ENCODE data around the gene RBKS.

Gene RBKS

DNA sequence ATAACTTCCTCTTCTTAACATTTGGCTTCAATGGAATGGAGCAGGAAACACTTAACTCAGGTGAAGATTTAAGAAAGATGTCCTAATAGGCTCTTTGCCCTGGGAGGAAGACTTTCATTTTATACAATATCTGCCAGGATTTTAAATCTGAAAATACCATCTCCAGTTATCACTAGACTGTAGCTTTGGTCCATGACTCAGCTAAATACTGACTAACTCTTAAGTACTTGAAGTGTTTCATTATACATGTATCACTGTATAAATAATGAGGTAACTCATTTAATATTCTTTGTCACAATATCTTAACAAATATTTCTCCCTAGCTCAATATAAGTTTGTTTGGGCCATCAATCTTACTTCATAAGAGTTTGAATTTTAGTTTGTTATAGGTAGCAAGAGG is 34.7 kb downstream of the RBKS start:
- DNase-seq (ENCODE audit: low read depth) = no peak
- H3K4me3 ChIP-seq (ENCODE audit: low read depth, low read length) = no peak overlapping the region
- in situ Hi-C loops (cut with HindIII; ENCODE audit: low sequenced_read_pairs) = no loop called here
- TF ChIP-seq, protein P1, sequence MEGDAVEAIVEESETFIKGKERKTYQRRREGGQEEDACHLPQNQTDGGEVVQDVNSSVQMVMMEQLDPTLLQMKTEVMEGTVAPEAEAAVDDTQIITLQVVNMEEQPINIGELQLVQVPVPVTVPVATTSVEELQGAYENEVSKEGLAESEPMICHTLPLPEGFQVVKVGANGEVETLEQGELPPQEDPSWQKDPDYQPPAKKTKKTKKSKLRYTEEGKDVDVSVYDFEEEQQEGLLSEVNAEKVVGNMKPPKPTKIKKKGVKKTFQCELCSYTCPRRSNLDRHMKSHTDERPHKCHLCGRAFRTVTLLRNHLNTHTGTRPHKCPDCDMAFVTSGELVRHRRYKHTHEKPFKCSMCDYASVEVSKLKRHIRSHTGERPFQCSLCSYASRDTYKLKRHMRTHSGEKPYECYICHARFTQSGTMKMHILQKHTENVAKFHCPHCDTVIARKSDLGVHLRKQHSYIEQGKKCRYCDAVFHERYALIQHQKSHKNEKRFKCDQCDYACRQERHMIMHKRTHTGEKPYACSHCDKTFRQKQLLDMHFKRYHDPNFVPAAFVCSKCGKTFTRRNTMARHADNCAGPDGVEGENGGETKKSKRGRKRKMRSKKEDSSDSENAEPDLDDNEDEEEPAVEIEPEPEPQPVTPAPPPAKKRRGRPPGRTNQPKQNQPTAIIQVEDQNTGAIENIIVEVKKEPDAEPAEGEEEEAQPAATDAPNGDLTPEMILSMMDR (IDR thresholded peaks at IDR 0.05; ENCODE audit: low read depth, low read length, missing control alignments) = no peak

DNA sequence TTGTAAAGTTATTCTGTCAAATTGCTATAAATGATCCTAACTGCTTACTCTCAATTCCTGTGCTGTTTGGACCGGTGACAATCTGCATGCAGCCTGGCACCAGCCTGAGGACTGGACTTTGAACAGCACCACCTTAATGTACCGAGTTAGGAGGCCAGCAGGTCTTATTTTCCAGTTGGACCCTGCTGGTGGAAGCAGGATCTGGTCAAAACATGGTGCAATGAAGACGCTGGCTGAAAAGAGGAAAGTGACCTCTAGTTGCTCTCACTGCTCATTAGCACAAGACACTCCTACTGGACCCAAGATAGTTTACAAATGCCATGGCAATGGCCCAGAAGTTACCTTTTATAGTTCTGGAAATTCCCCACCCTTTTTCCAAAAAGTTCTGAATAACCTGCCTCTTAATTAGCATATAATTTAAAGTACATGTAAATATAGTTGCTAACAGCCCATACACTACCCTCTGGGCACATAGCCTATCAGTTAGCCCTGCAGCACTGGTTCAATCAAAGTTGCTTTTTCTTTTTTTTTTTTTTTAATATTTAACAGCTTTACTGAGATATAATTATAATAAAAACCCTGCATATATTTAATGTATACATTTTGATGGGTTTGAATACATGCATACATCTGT is 35.8 kb downstream of the RBKS start:
- H3K4me3 ChIP-seq (ENCODE audit: low read depth, low read length) = no peak overlapping the region
- TF ChIP-seq, protein P1 (IDR thresholded peaks at IDR 0.05; ENCODE audit: low read depth, low read length, missing control alignments) = no peak
- DNase-seq (ENCODE audit: low read depth) = no peak
- in situ Hi-C loops (cut with HindIII; ENCODE audit: low sequenced_read_pairs) = no loop called here

DNA sequence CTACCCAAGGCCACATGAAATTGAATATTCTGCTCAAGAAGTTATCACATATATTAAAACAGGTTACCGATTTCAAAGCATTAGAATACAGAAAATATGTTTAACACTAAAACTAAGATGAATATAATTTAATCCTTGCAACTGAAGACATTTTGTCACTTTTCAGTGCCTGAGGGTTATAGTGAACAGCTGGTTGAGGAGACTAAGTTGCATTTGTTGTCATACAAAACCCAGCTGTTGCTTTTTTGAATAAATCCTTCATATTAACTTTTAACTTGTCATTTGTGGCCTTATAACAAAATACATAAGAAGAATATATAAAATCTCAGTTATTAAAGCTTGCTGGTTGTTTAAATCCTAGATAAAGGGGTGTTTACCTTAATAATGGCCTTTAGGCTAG is 37.5 kb downstream of the RBKS start:
- no peak overlapping the region for H3K4me3 ChIP-seq (ENCODE audit: low read depth, low read length)
- in situ Hi-C loops (cut with HindIII; ENCODE audit: low sequenced_read_pairs) = no loop called here
- no peak for DNase-seq (ENCODE audit: low read depth)
- TF ChIP-seq, protein P1 (IDR thresholded peaks at IDR 0.05; ENCODE audit: low read depth, low read length, missing control alignments) = no peak

DNA sequence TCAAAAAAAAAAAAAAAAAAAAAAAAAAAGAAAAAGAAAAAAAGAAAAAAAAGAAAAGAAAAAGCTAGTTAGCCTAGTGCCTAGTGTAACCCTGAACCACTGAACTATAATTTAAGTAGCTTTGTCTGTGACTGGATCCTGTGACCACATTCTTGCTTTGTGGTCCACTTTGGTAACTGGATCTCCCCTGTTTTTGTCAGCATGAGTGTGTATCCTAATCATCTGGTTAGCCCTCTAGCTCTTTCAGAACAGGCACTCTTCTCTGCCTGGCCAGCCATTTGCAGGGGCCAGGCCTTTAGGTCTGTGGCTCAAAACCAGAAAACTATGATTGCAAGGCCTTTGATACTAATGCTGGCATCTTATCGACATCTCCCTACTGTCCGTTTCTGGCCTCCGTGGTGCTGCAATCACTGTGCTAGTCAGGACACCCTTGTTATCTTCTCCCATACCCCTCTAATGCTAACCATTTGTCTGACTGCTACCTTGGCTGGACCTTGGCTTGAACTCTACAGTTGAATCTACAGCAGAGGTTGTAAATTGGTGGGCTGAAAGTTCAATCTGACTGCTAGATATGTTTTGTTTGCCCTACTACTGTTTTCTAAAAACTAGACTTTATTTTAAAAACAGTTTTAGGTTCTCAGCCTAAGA is 40.5 kb downstream of the RBKS start:
- TF ChIP-seq, protein P1 (IDR thresholded peaks at IDR 0.05; ENCODE audit: low read depth, low read length, missing control alignments) = no peak
- in situ Hi-C loops (cut with HindIII; ENCODE audit: low sequenced_read_pairs) = no loop called here
- no peak for DNase-seq (ENCODE audit: low read depth)
- no peak overlapping the region for H3K4me3 ChIP-seq (ENCODE audit: low read depth, low read length)

DNA sequence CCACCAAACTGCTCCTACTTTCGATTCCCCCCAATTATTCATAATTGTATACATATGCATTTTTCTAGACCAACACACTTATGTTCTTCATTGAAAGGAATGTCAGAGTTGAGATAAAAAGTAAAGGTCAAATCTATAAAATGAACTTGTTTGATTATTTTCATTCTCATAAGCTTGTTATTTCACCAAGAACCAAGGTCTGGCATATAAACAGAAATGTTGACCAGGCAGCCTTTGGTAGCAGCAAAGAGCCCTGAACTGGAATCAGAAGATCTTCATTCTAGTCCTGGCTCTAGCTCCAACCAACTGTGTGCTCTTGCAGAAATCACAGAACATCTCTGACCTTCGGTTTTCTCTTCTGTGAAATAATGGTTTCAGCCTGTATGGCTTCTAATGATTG is 42.9 kb downstream of the RBKS start:
- TF ChIP-seq, protein P1 (IDR thresholded peaks at IDR 0.05; ENCODE audit: low read depth, low read length, missing control alignments) = no peak
- H3K4me3 ChIP-seq (ENCODE audit: low read depth, low read length) = no peak overlapping the region
- no peak for DNase-seq (ENCODE audit: low read depth)
- in situ Hi-C loops (cut with HindIII; ENCODE audit: low sequenced_read_pairs) = no loop called here

DNA sequence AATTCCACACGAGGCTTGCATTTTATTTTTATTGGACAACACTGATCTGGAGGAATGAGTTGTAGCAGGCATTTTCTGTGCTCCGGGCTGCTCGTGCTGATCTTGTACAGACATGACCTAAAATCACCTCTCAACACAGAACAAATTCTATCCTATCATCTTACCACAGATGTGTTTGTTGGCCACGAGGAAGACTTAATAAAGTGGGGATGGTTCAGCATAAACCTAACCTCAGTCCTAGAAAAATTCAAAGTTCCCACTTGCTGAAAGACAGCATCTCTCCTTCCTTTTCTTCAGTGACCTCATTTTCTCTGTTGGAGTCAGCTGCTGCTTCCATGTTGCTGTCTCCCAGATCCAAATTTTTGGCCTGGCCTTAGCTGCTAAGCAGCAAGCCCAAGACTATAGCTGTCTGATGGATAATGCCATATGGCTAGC is 45.3 kb downstream of the RBKS start:
- no peak overlapping the region for H3K4me3 ChIP-seq (ENCODE audit: low read depth, low read length)
- no peak for DNase-seq (ENCODE audit: low read depth)
- in situ Hi-C loops (cut with HindIII; ENCODE audit: low sequenced_read_pairs) = no loop called here
- TF ChIP-seq, protein P1 (IDR thresholded peaks at IDR 0.05; ENCODE audit: low read depth, low read length, missing control alignments) = no peak
